SKM-1 treated with dmso at 0.1 percent for 144 hours (cell line): Measurements from ENCODE around the gene CCL28.
"Not testable (repeated sequence)": the region's sequence is repeated elsewhere in the genome, so short reads cannot be mapped to it uniquely, and the experiment has no call there.

ENCODE experiments used
- DNase-seq: peaks from one replicate; lab custom pipeline; 2025; ENCODE audit not compliant: unreplicated experiment; lab: John Stamatoyannopoulos, UW

CCL28 gene

GRCh38 chr5:43412156-43412555 is at the start of gene CCL28:
Gene CCL28 (minus strand): TSS chr5:43412391. CDS start chr5:43412316, 75 bp downstream.
- no peak for DNase-seq

DNA sequence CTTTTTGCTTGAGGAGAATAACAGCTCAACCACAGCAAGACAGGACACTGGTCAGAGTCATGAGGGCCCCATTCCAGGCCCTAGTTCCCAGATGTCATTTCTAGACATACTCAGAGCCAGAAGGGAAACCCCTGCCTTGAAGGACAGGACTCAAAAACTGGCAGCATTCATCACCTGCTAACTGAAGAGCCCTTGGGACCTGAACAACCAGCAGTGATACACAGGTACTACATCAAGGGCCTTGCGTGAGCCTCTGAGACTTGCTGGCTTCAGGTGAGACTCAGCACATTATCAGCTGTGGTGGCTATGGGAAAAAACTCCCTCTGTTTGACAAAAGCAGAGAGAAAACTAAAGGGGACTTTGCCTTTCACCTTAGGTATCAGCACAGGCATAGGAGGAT is 48.9 kb upstream of the CCL28 start:
- no peak for DNase-seq

DNA sequence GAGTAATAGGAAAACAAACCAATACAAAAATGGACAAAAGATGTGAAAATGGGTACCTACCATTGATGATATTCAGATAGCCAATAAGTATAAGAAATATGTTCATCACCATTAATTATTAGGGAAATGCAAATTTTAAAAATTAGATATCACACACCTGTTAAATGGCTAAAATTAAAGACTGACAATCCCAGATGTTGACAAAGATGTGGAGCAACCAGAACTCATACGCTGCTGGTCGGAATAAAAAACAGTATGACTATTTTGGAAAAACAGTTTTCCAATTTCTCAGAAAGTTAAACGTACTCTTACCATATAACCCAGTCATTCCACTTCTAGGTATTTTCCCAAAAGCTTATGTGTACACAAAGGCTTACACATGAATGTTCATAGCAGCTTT is 44.4 kb upstream of the CCL28 start:
- no peak for DNase-seq

DNA sequence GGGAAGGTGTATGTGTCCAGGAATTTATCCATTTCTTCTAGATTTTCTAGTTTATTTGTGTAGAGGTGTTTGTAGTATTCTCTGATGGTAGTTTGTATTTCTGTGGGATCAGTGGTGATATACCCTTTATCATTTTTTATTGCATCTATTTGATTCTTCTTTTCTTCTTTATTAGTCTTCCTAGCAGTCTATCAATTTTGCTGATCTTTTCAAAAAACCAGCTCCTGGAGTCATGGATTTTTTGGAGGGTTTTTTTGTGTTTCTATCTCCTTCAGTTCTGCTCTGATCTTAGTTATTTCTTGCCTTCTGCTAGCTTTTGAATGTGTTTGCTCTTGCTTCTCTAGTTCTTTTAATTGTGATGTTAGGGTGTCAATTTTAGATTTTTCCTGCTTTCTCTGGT is 29.4 kb upstream of the CCL28 start:
- not testable (repeated sequence) for DNase-seq

- no peak for DNase-seq
Observed at GRCh38 chr5:43437062-43437660, 25.0 kb upstream of the CCL28 start.

DNA sequence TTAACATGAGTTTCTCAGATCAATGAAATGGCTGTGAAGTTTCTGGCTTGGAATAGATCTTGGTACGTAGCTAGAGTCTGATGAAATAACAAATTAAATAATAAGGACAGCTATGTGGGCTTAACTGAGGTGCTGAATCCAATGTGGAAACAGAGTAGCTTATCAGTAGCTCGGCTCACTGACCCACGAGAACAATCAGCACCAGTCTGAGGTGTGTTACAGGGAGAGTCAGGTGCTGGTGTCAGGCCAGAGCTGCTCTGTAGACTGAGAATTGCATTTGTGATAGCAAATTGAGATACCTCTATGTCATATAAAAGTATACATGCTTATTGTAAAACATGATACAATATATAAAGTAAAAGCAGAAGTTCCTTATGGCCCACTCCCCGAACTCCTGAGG is 21.2 kb upstream of the CCL28 start:
- no peak for DNase-seq

DNA sequence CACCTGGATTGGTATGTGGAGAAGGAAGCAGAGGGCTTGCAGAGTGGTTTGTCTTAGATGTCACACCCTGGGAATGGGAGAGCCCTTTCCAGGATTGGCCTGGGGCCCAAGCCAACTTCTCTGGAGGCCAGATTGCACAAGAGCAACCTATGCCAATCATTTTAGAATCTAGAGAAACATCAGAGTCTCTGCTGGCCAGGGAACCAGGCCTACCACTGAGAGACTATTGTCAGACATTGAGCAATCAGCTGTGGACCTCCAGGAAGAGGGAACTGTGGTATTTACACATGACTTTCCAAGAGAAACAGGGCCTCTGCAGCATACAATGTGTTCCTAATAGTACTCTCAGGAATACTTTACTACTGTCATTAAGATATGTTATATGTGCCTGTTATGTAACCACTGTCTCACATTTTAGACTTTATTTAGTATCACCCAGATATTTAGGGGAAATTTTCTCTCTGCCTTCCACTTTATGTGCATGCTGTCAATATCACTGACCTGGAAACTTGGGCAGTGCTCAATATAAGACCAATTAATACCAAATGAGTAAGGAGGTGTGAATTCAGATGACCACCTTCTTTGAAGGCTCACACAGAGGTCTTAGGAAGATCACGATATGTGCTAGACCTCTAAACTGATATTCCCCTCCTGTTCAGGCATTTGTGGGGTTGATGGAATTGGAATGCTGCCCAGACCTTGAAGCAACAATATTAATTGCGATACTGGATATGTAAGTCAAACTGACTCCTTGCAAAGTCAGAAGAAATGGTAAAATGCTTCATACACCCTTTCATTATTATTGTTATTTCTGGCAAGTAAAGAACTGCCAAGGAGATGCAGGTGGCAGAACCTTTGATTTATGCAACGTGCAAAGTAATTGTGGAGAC is 20.5 kb upstream of the CCL28 start:
- DNase-seq, result peak; percentile 5

DNA sequence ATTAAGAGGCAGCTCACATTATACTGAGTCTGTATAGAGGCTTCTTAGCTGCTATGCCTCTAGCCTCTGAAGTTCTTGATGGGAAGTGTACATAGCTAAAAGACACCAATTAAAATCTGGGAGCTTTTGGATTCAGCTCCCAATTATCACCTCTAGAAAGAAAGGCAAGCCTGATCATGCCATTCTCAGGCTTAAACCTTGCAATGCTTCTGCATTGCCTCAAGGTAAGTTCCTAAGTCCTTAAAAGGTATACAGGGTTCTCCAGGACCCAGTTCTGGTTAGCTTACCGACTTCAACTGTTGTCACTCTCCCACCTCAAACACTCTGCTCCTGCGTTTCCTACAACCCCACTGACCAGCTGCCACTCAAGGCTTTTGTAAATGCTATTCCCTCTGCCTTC is 17.5 kb upstream of the CCL28 start:
- DNase-seq, result no peak

- DNase-seq, result no peak
Observed at GRCh38 chr5:43429016-43429415, 16.8 kb upstream of the CCL28 start.

DNA sequence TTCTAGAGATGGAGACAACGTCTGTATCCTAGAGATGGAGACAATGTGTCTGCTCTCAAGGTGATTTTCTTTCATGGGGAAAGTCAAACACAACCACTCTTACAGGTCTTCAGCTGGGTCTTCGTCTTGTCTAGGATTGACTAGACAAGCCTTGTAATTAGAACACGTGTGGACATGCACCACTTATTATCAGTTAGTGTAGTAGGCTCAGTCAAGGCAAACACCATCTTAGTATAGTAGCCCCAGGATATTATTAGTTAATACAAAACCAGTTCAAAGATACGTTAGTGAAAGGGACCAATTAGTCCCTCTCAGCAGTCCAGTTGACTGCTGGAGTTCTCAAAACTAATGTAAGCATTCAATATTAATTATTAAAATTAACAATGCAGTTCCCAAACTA is 15.1 kb upstream of the CCL28 start:
- DNase-seq, result no peak

- DNase-seq, result no peak
Observed at GRCh38 chr5:43425983-43426382, 13.8 kb upstream of the CCL28 start.

DNA sequence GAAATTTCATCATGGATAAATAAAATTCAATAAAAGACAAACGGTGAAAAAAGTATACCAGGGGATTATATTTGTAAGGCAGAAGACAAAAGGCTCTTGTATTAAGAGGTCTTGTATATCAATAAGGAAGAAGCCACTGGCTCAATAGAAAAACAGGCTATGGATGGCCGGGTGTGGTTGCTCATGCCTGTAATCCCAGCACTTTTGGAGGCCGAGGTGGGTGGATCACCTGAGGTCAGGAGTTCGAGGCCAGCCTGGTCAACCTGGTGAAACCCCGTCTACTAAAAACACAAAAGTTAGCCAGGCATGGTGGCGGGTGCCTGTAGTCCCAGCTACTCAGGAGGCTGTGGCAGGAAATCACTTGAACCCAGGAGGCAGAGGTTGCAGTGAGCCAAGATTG is 10.9 kb upstream of the CCL28 start:
- not testable (repeated sequence) for DNase-seq

DNA sequence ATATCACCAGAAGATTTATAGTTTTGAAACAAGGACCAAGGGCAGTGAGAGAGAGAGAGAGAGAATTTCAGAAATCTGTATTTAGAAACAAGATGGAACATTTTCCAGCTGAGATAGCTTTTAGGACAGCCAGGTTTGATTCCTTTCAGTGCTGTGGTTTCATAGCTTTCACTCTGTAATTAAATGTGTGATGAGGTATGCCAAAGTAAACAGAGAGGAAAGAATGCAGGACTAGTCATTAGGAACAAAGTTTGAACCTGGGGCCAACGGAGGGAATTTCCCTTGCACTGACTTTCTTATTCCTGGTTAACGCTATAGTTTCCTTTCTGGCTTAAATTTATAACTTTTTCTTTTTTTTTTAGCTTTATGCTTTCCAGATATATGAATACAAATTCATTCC is 10.0 kb upstream of the CCL28 start:
- DNase-seq, result no peak

DNA sequence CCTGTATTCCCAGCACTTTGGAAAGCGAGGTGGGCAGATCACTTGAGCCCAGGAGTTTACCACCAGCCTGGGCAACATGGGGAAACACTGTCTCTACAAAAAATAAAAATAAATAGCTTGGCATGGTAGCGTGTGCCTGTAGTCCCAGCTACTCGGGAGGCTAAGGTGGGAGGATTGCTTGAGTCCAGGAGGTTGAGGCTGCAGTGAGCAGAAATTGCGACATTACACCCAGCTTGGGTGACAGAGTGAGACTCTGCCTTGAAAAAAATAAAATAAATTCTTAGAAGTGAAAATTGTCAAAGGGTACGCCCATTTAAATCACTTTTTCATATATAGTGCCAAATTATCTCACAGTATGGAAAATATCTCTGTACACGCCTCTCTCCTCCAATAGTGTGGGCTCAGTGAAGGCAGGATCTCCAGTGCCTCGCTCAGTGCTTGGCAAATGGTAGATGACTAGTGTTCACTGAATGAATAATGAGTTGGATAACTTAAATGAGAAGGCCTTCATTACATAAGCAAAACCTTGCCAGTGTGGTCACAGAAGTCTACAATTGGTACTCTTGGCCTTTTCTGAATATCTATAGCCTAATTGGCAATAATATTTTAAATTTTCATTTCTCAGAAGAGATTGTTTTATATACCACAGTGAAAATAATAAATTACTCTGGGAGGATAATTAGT is 9.4 kb upstream of the CCL28 start:
- no peak for DNase-seq

GRCh38 chr5:43420241-43420640 is 8.1 kb upstream of the CCL28 start:
- no peak for DNase-seq

GRCh38 chr5:43418561-43418960 is 6.4 kb upstream of the CCL28 start:
- DNase-seq, result no peak

DNA sequence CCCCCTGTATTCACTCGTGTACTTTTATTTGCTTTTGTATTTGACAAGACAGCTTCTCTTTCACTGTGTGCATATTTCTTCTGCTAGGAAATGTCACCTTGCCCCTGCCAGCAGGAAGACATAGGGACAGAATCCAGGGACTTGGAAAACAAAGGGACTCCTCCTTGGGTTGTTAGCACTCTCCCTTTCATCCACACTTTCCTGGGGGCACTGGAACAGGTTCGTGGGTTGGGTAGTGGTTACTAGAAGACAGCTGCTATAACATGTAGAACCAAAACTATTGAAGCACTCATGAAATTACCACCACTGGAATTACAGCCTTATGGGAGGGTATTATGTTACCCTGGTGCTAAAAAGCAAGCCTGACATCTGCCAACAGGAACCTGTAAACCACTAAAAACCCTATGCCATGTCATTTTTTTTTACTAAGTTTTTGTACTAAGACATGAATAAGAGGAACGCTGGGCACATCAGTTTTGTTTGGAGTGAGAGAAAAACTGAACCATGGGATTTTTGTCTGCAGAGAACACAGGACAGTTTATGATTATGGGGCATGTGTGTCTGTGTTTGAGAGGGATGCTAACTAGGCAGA is 4.7 kb upstream of the CCL28 start:
- no peak for DNase-seq

GRCh38 chr5:43415935-43416802 is 4.0 kb upstream of the CCL28 start:
- no peak for DNase-seq

DNA sequence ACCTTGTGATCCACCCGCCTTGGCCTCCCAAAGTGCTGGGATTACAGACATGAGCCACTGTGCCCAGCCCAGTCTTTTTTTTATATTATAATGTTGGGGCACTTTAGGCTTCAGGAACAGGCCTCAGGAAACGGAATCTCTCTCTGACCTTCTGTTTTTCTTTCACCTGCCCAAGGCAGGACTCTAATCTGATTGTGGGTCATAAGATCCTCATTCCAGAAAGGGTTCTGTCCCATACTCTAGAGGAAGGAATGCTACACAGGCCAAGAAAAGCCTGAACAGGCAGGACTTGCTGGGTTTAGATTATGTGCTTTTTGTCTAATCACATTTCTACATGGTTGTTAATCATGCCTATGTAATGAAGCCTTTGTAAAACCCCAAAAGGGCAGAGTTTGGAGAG is 1.8 kb upstream of the CCL28 start:
- DNase-seq, result no peak

DNA sequence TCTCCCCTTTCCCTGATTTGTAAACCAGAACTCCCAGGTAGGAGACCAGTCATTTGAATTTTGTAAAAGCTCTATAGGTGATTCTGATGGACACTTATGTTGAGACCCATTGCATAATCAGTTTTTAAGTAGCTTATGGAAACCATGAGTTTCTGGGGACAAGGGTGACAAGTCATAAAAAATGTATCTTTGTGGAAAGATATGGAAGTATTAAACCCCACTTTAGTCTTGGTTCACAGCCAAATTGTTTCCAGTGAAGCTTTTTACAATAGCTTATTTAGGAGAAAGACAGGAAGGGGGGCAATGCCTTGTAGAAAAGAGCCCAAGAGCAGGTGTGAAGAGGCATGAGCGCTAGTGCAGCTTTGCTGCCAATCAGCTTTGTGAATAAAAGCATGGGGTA is 453 bp upstream of the CCL28 start:
- no peak for DNase-seq

DNA sequence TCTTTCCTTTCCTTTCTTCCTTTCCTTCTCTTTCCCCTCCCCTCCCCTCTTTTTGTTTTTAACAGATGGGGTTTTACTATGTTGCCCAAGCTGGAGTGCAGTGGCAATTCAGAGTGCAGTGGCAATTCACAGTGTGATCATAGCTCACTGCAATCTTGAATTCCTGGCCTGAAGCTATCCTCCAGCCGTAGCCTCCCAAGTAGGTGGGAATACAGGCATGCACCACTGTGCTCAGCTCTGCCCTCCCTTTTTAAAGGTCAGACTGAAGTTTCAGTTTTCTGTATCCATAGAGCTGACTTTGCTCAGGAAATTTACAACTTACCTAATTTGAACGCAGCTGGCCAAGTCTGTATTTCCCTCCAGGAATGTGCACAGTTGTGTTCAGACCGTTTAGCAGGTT is 696 bp downstream of the CCL28 start:
- no peak for DNase-seq
